GM12878 (cell line): Measurements from ENCODE around the gene NT5C. TPM values are rescaled to one million over a fixed set of nuclear protein-coding genes. Genes with fewer than 3 reads are reported as not detected.

Source experiments
- BMI1 ChIP-seq: fragments of 450-650 bp; IDR thresholded peaks from 2 replicates; pipeline ENCODE4 v1.6.1; 2016; ENCODE audit warnings: mild to moderate bottlenecking, moderate library complexity, borderline replicate concordance
- CBX3 ChIP-seq: fragments of 200-600 bp; sonication (generic); IDR thresholded peaks from 2 replicates; pipeline ENCODE4 v1.6.1; 2016; ENCODE audit warnings: low read depth, borderline replicate concordance
- EP300 ChIP-seq, 2 experiments: fragments of 150-350 bp in 1 of 2; IDR thresholded peaks; 2 replicates each; pipeline ENCODE4 v1.6.1; 2011 to 2012; ENCODE audit warnings: low read depth in 2 of 2, low read length in 2 of 2, borderline replicate concordance in 1 of 2, improper control_type of control experiment in 1 of 2, inconsistent platforms in 1 of 2; ENCODE audit not compliant: control insufficient read depth in 1 of 2
- IRF4 ChIP-seq: IDR thresholded peaks from 2 replicates; pipeline ENCODE4 v1.6.1; 2011; ENCODE audit warnings: low read depth, low read length
- KDM1A ChIP-seq: fragments of 200-600 bp; sonication (generic); IDR thresholded peaks from 2 replicates; pipeline ENCODE4 v1.6.1; 2016; ENCODE audit warnings: borderline replicate concordance
- PAX8 ChIP-seq: fragments of 450-650 bp; IDR thresholded peaks from 2 replicates; pipeline ENCODE4 v1.6.1; 2017; ENCODE audit warnings: mild to moderate bottlenecking, moderate library complexity
- SMARCA5 ChIP-seq: fragments of 450-650 bp; IDR thresholded peaks from 2 replicates; pipeline ENCODE4 v1.6.1; 2017; ENCODE audit warnings: mild to moderate bottlenecking
- TARDBP ChIP-seq: IDR thresholded peaks from 2 replicates; pipeline ENCODE4 v1.6.1; 2016; ENCODE audit warnings: borderline replicate concordance
- TCF3 ChIP-seq: IDR thresholded peaks from 2 replicates; pipeline ENCODE4 v1.6.1; 2012; ENCODE audit warnings: low read depth, mild to moderate bottlenecking, low read length, borderline replicate concordance; ENCODE audit not compliant: insufficient read depth
- ZNF24 ChIP-seq: fragments of 450-650 bp; IDR thresholded peaks from 2 replicates; pipeline ENCODE4 v1.6.1; 2017; ENCODE audit warnings: antibody characterized with exemption, mild to moderate bottlenecking
- ZNF384 ChIP-seq: IDR thresholded peaks from 2 replicates; pipeline ENCODE4 v1.6.1; 2012; ENCODE audit warnings: low read depth, mild to moderate bottlenecking, low read length, improper control_type of control experiment, borderline replicate concordance
- ZSCAN29 ChIP-seq: fragments of 450-650 bp; IDR thresholded peaks from 2 replicates; pipeline ENCODE4 v1.6.1; 2017; ENCODE audit warnings: mild to moderate bottlenecking, moderate library complexity
- polyA plus RNA-seq, 11 experiments: library from polyadenylated mRNA; depleted of rRNA in 4 of 11; unstranded in 6 of 11; stranded (reverse) in 5 of 11; fragments of >200 nt; fragmentation: Nextera tagmentation in 4 of 11; fragmentation: Illumina TruSeq in 1 of 11; extraction: Ambion mirVana in 4 of 11; extraction: Trizol in 1 of 11; gene quantifications; 1 replicate in 1 of 11; 2 replicates in 10 of 11; pipeline versions ENCODE4 v1.2.1 to v1.2.3, GENCODE V29; 2011 to 2016; ENCODE audit warnings: inconsistent platforms in 2 of 11, missing spikeins in 2 of 11, low read depth in 1 of 11
- total RNA-seq, 4 experiments: library from RNA; depleted of rRNA in 3 of 4; stranded (reverse); fragments of >200 nt in 3 of 4; fragmentation: Illumina TruSeq in 1 of 4; extraction: Trizol in 1 of 4; gene quantifications; 2 replicates each; pipeline versions ENCODE4 v1.2.1 to v1.2.3, GENCODE V29; 2013 to 2021
- TF ChIP-seq, protein P1 (sequence below): IDR thresholded peaks from 2 replicates; pipeline ENCODE4 v1.6.1; 2011; ENCODE audit warnings: low read depth, low read length, improper control_type of control experiment, borderline replicate concordance
- TF ChIP-seq, protein P2 (sequence below): fragments of 150-350 bp; IDR thresholded peaks from 2 replicates; pipeline ENCODE4 v1.6.1; 2014; ENCODE audit warnings: mild to moderate bottlenecking, low read depth, low read length
- TF ChIP-seq, protein P3 (sequence below): fragments of 450-650 bp; IDR thresholded peaks from 2 replicates; pipeline ENCODE4 v1.6.1; 2018; ENCODE audit warnings: borderline replicate concordance, mild to moderate bottlenecking; ENCODE audit not compliant: partially characterized antibody
- TF ChIP-seq, protein P4 (sequence below): IDR thresholded peaks from 2 replicates; pipeline ENCODE4 v1.6.1; 2011; ENCODE audit warnings: borderline replicate concordance, low read depth, mild to moderate bottlenecking, moderate library complexity, low read length; ENCODE audit not compliant: insufficient read depth, poor library complexity, severe bottlenecking
- TF ChIP-seq, protein P5 (sequence below): fragments of 450-650 bp; formaldehyde crosslinking; IDR thresholded peaks from 2 replicates; pipeline ENCODE4 v1.5.0; 2022; ENCODE audit warnings: mild to moderate bottlenecking, missing genetic modification characterization

The NT5C gene
- total and polyA plus RNA-seq, 10 of the 15 experiments (the other 5 are each of a cell fraction or from before 2014, with no cell fraction given): 3.7 to 158 (median 63.9) TPM

DNA sequence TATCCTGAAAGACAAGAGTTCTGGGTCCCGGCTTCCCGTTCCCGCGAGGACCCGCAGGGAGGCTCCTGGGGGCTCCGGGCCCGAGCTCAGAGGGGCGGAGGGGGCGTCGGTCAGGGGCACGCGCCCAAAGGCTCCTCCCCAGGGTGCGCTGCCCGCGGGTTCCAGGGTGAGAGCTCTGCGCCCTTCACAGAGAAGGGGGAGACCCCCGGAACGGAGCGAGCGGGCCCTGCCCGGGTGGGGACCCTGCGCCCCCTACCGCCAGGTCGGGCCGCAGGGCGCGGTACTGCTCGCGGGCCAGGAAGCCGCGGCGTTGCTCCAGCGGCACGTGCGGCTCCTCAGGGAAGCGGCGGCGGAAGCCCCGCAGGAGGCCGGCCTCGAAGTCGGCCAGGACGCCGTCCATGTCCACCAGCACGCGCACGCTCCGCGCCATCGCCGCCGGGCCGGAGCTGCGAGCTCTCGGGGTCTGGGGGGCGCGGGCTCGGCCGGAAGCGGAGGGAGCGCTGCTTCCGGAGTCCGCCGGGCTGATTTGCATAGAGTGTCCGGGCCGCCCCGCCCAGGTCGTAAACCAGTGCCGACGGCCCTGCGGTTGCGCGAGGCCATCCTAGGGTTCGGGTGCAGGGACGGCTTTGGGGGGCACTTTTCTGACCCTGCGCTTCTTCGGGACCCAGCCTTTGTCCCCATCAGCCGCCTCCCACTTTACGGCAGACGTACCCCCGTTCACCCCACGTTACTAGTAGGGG, at the start of gene NT5C (continued):
- TF ChIP-seq, protein P1, sequence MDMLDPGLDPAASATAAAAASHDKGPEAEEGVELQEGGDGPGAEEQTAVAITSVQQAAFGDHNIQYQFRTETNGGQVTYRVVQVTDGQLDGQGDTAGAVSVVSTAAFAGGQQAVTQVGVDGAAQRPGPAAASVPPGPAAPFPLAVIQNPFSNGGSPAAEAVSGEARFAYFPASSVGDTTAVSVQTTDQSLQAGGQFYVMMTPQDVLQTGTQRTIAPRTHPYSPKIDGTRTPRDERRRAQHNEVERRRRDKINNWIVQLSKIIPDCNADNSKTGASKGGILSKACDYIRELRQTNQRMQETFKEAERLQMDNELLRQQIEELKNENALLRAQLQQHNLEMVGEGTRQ: no peak
- TF ChIP-seq, protein P2, sequence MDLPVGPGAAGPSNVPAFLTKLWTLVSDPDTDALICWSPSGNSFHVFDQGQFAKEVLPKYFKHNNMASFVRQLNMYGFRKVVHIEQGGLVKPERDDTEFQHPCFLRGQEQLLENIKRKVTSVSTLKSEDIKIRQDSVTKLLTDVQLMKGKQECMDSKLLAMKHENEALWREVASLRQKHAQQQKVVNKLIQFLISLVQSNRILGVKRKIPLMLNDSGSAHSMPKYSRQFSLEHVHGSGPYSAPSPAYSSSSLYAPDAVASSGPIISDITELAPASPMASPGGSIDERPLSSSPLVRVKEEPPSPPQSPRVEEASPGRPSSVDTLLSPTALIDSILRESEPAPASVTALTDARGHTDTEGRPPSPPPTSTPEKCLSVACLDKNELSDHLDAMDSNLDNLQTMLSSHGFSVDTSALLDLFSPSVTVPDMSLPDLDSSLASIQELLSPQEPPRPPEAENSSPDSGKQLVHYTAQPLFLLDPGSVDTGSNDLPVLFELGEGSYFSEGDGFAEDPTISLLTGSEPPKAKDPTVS: no peak
- TF ChIP-seq BMI1 (no peak), ZSCAN29 (peak; percentile 71; the same call in 1 of the 2 replicates), ZNF384 (no peak), IRF4 (no peak), EP300 (IDR thresholded peaks at IDR 0.05; ENCODE audit: borderline replicate concordance in 1 of 2, control insufficient read depth in 1 of 2, low read depth in 2 of 2, low read length in 2 of 2) (no peak; a peak in 1 of 4 replicates), ZNF24 (peak; percentile 61), TCF3 (peak; percentile 56; the same call in 1 of the 2 replicates), PAX8 (no peak), SMARCA5 (peak; percentile 96), CBX3 (no peak), KDM1A (no peak), TARDBP (no peak)
- TF ChIP-seq, protein P3, sequence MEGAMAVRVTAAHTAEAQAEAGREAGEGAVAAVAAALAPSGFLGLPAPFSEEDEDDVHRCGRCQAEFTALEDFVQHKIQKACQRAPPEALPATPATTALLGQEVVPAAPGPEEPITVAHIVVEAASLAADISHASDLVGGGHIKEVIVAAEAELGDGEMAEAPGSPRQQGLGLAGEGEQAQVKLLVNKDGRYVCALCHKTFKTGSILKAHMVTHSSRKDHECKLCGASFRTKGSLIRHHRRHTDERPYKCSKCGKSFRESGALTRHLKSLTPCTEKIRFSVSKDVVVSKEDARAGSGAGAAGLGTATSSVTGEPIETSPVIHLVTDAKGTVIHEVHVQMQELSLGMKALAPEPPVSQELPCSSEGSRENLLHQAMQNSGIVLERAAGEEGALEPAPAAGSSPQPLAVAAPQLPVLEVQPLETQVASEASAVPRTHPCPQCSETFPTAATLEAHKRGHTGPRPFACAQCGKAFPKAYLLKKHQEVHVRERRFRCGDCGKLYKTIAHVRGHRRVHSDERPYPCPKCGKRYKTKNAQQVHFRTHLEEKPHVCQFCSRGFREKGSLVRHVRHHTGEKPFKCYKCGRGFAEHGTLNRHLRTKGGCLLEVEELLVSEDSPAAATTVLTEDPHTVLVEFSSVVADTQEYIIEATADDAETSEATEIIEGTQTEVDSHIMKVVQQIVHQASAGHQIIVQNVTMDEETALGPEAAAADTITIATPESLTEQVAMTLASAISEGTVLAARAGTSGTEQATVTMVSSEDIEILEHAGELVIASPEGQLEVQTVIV: peak; percentile 96
- TF ChIP-seq, protein P4, sequence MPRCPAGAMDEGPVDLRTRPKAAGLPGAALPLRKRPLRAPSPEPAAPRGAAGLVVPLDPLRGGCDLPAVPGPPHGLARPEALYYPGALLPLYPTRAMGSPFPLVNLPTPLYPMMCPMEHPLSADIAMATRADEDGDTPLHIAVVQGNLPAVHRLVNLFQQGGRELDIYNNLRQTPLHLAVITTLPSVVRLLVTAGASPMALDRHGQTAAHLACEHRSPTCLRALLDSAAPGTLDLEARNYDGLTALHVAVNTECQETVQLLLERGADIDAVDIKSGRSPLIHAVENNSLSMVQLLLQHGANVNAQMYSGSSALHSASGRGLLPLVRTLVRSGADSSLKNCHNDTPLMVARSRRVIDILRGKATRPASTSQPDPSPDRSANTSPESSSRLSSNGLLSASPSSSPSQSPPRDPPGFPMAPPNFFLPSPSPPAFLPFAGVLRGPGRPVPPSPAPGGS: no peak
- TF ChIP-seq, protein P5, sequence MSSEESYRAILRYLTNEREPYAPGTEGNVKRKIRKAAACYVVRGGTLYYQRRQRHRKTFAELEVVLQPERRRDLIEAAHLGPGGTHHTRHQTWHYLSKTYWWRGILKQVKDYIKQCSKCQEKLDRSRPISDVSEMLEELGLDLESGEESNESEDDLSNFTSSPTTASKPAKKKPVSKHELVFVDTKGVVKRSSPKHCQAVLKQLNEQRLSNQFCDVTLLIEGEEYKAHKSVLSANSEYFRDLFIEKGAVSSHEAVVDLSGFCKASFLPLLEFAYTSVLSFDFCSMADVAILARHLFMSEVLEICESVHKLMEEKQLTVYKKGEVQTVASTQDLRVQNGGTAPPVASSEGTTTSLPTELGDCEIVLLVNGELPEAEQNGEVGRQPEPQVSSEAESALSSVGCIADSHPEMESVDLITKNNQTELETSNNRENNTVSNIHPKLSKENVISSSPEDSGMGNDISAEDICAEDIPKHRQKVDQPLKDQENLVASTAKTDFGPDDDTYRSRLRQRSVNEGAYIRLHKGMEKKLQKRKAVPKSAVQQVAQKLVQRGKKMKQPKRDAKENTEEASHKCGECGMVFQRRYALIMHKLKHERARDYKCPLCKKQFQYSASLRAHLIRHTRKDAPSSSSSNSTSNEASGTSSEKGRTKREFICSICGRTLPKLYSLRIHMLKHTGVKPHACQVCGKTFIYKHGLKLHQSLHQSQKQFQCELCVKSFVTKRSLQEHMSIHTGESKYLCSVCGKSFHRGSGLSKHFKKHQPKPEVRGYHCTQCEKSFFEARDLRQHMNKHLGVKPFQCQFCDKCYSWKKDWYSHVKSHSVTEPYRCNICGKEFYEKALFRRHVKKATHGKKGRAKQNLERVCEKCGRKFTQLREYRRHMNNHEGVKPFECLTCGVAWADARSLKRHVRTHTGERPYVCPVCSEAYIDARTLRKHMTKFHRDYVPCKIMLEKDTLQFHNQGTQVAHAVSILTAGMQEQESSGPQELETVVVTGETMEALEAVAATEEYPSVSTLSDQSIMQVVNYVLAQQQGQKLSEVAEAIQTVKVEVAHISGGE (CRISPR knock-in tag): no peak
